GM15510 (cell line): Measurements from ENCODE around the gene ADAMTS5.

Source experiments
- POLR2A ChIP-seq: IDR thresholded peaks from 3 replicates; pipeline ENCODE4 v1.6.1; 2011; ENCODE audit warnings: borderline replicate concordance; ENCODE audit not compliant: insufficient read length; ENCODE audit errors: extremely low read depth

Gene ADAMTS5

DNA sequence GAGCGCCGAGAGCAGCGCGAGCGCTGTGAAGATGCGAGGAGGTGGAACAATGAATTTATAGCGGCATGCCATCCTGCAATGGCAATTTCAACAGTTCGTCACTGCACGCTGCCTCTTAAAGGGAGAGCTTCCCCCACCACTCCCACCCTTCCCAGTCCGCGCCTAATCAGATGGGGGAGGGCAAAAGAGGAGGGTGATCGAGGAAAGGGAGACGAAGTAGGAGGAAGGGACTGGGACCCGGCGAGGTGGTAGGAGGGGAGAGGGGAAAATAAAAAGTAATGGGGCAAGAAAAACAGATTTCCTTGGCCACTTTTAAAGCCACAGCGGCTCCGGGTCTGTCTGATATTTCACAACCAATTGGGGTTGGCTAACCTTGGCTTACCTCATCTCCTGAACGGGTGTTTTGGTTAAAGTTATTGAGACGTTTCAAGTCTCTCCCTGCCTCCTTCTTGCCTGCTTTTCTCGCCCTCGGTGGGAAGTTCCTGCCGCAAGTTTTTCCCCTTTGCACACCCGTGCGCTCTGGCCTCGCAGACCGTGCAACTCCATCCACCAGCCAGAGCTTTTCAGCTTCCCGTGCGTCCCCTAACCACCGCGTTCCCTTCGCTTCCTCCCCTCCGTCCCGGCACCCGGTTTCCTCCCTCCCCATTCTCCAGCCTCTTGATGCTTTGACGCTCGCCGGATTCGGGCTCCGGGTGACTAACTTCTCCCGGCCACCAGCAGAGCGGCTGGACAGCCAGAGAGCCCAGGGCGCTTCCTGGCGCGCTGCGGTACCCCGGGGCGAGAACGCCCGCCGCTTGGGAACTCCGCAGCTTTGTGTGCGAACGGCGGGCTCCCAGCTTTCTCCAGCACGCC, at the start of gene ADAMTS5:
TSS of gene ADAMTS5 (minus strand) at position 27 of the 852 bp plus-strand sequence. CDS start 697 bp downstream, outside the sequence.
- TF ChIP-seq POLR2A: no peak

DNA sequence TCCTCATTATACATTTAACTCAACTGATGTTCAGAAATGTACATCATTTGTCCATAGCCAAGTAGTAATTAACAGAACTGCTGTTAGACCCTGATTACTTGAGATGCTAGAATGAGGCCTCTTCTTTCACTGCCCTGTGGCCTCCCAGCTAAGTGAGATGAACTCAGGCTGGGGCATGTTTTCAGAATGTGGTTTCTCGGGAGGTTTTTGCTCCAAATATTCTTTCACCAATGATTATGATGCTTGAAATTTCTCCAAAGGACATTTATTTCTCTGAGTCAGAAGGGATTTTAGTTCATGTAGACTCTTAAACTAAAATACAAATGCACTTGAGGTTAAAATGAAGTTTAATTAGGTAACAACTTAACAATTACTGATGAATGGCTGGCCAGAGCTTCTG, 34.6 kb upstream of the ADAMTS5 start:
- no peak for TF ChIP-seq POLR2A

DNA sequence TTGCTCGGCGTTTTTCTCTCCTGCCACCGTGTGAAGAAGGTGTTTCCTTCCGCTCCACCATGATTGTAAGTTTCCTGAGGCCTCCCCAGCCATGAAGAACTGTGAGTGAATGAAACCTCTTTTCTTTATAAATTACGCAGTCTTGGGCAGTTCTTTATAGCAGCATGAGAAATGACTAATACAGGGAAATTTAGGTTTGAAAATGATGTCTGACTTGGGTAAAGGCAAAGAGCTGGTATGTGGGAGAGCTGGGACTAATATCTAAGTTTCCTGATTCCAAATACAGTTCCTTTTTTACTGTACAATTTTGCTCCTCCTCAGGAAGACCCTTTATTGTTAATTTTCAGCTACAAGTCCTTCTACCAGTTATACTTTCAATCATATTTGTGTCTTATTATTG, 16.7 kb upstream of the ADAMTS5 start:
- no peak for TF ChIP-seq POLR2A

DNA sequence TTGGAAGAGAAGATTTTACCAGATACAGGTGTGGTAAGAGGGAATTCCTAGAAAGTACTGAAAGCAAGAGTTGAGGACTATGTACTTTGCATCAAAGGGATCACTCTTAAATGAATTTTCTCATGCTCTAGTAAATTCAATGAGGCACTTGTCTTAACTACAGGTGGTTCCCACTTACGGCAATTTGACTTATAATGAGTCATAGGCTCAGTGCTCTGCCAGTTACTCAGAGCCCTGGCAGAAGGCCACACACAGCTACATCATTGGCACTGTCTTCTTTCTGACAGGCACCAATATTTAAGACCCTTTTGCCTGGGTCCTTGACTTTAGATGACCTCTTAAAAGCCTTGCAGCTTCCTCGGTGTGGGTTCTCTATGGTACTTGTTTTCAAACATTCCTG, 15.9 kb upstream of the ADAMTS5 start:
- no peak for TF ChIP-seq POLR2A

DNA sequence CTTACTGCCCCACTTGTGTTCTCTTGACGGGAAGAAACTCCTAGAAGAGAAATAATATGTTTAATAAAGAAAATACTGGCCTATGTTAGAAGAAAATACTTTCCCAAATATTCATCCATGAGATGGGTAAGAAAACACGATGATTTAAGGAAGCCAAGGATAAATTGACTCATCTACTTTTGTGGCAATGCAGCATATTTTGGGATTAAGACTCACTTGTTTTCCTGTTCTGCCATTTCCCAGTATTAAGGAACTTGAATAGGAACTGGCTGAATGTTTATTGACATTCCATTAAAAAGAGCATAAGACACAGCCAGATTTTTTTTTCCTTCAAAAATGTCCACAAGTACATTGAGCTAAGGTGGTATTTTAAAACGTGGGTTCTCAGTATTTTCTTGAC, 10.9 kb upstream of the ADAMTS5 start:
- no peak for TF ChIP-seq POLR2A

DNA sequence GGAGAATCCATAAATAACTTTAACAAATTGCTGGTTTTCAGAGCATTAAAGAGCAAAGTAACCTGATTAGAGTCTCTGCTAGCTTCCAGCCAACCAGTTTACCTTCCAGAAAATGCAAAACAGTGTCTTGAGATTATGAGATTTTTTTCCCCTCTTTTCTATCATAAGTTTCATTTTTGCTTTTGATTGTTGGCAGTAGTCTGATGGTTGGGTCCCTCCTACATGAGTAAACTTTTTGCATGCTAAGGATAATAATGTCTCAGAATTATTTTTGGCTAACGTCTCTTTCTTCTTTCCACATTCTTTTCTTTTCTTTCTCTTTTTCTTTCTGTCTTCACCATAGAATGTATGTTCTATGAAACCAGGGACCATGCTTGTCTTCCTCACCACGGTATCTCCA, 6.3 kb upstream of the ADAMTS5 start:
- TF ChIP-seq POLR2A: no peak

DNA sequence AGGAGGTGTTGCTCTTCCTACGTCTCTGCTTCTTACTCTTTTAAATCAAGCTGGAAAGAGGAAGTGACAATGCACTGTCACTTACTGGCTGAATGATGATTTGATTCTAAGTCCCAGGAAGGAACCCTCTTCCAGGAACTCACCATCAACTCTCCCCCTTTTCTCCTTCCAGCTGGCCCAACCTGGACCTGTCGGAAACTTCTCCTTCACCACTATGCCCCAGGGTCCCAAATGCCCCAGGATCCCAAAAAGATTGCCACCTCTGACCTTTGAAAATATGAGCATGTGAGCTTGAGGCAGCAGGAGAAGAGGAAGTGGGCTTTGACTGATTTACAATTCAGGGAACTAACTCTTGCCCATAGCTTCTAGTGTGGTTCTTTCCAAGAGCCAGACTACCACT, 5.3 kb upstream of the ADAMTS5 start:
- TF ChIP-seq POLR2A: no peak

DNA sequence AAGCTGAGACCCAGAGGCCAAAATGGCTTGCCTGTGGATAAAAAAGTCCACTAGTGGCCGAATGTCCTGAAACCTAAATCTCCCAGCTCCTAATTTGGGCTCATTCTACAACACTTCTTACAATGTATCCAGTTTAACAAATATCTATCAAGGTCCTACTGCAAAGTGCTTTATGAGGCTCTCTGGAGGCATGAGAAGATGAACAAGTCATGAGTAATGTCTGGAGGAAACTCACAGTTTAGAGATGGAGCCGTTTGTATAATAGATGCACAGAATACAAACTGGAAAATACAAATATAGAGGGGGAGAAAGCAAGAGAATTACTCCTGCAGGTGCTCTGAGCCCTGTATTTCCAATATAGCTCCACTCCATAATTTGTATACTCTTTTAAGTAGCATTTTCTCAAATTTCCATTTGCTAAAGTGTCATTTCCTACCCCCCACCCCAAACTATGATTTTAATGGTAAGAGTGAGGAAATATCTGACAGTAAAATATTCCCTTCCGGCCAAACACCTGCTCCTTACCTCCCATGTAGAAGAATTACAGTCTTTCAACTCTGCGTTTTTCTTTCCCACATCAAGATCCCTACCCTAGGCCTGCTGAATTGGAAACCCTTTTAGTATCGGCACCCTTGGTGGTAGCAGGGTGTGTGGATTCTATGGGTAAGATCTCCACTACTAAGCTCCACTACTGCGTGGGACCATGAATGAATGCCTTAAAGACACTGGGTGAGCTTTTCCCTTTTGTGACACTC, 3.3 kb upstream of the ADAMTS5 start:
- no peak for TF ChIP-seq POLR2A

DNA sequence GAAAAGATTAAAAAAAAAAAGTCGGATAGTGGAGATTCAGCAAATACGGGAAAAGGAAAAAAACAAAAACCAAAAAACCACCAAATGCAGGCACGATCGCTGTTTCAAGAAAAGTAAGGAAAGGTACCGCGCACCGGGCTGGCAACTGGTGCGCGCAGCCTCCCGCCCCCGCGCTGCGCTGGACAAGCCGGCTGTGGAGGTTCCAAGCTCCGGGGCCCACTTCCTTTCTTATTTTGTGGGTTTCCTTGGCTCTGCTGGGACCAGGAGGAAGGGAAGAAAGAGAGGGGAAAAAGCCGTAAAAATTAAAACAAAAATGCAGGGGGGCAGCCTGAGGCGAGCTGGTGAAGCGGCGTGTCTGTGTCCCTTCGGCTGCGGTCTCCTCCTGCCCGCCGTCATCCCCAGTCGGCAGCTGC, 233 bp downstream of the ADAMTS5 start:
- TF ChIP-seq POLR2A: no peak

DNA sequence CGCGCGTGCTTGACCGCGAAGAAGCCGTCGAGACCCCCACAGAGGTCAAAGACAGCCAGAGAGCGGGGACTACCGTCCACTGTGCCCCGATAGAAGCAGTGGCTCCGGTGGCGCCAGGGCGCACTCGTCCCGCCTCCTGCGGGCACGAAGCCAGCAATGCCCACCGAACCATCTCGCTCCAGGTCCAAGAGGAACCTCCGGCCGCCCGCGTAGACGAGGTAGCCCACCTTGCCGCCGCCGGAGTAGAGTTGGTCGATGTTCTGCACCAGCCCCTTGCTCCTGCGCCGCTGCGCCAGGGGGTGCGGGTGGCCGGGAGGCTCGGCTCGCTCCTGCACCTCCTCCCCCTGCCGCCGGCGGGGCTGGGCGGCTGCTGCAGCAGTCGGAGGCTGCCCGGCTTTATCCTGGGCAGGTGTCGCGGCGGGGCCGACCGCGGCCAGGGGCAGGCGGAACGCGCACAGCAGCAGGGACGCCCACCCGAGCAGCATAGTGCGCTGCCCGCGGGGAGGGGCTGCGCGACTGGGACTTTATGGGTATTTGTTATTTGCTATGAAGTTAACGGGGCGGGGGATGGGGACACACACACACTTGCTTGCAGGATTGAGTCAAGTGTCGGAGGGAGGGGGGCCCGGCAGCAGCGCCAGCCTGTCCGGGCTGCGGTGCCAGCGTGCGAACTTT, 844 bp downstream of the ADAMTS5 start:
- TF ChIP-seq POLR2A: no peak

DNA sequence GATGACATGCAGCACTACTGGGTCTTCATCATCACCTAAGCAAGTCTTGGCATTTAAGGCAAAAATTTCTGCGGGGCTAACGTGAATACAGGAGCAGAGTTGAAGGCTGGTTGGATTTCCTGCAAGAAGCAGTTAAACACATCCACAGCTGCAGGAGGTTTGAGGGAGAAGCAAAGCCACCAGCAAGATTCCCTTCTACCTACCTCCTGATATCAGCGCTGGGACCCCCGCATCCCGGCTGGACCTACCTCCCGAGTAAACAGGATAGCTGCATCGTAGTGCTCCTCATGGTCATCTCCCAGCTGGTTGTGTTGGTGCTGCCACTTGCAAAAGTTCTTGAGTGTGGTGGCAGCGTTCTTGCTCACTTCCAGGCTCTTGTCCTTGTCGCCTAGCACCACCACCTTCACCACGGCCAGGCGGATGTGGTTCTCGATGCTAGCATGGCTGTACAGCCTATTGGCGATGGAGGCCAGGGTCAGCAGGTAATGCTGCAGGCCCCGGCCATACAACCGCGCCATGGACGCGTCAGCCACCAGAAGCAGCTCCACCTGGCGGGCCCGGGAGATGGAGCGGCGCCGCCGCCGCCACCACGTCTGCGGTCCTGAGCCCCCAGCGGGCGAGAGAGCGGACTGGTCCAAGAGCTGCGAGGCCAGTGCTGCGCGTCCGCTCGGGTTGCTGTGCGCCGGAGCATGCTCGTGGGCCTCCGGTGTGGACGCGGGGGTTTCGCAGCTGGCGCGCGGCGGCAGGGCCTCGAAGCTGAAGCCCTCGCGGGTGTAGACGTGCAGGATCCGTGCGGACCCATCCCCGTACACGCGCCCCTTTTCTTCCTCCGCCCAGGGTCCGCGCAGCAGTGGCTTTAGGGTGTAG, 1.6 kb downstream of the ADAMTS5 start:
- TF ChIP-seq POLR2A: no peak

DNA sequence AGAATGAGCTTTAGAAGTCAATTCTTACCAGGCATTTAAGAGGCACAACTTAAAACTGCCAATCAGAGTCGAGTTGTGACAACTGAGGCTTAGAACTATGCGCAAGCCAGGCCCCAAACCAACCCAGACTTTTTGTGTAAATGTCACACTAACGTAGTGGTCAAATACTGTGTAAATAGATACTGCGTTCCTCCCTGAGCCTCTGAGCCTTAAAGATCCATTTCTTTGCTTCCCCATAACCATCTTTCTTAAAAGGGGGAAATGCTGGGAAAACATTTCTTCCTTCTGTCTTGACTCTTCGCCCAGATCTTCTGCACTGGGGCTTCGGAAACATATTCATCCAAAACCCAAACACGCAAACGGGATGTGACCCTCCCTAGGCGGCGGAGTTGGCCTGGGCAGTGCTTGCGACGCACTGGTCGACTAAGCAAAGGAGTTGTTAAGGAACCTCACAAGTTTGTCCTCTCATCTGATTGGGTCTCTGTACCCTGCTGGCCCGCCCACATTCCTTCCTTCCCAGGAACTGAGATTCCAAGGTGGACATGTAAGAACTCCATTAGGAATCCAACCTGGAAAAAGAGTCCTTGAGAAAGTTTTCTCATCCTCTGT, 2.6 kb downstream of the ADAMTS5 start:
- TF ChIP-seq POLR2A: no peak

DNA sequence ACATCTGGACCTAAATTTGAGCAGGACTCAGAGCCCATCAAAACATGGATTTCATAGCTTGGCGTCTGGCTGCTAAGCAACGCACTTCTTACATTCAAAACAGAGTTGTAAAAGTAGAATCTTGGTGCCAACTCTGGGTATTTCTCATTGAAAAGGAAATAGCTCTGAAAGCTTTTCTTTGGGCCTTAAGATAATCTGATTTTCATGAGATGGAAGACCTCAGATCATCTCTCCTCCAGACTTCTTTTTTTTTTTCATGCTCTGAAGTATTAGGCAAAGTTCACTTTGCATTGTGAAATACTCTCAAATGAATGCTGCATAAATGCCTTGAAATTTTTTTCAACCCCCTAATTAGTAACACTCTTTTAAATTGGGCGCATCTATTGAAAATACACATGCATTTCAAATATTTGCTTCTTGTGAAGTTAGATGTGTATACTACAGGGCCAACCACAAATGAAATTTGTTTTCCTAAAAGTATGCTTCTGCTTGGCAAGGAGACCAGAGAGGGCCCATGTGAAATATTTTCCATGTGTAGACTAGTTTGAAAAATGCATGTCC, 4.2 kb downstream of the ADAMTS5 start:
- no peak for TF ChIP-seq POLR2A

DNA sequence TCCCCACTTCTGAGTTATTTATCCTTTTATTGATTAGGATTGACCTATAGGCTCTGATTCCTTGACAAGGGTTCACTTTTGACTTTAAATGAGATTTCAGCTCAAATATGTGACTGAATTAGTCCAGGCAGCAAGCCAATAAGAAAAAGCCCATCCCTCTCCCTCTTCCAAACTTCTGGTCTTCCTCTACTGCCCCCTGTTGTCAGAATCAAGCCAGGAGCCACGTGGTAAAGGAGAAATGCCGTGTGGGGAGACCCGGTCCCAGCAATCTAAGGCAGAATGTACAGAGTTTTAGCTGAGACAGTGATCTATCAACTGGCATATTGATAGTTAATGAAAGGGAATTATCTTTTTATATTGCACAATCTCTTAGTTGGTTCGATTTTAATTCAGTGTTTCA, 5.2 kb downstream of the ADAMTS5 start:
- no peak for TF ChIP-seq POLR2A
